ENCODE measurements around the gene ARSJ. TPM values are rescaled to one million over a fixed set of nuclear protein-coding genes. Genes with fewer than 3 reads are reported as not detected.
"Not testable (repeated sequence)": the region's sequence is repeated elsewhere in the genome, so short reads cannot be mapped to it uniquely, and the experiment has no call there.

The ARSJ gene
- total and polyA plus RNA-seq, 8 donors = 0.80 to 5.7 (median 2.3) TPM

GRCh38 chr4:114015444-114015899 is 36.0 kb upstream of the ARSJ start:
- DNase-seq (no peak), FAIRE-seq (no peak), ATAC-seq (peak in 1 of 4 donors; percentile 15)
- intact Hi-C loops (cut with DNase I) = no loop called here
- Histone ChIP-seq H3K27me3 (no peaks in the 10 kb centered on the region), H3K36me3 (no peaks in the 10 kb centered on the region), H3K4me1 (peaks cover 0 to 5% (median 0%) of the 10 kb centered on the region in 3 donors), H3K27ac (no peak overlapping the region), H3K9me3 (no peaks in the 10 kb centered on the region), H3K4me3 (no peak overlapping the region)
- TF ChIP-seq, protein P1, sequence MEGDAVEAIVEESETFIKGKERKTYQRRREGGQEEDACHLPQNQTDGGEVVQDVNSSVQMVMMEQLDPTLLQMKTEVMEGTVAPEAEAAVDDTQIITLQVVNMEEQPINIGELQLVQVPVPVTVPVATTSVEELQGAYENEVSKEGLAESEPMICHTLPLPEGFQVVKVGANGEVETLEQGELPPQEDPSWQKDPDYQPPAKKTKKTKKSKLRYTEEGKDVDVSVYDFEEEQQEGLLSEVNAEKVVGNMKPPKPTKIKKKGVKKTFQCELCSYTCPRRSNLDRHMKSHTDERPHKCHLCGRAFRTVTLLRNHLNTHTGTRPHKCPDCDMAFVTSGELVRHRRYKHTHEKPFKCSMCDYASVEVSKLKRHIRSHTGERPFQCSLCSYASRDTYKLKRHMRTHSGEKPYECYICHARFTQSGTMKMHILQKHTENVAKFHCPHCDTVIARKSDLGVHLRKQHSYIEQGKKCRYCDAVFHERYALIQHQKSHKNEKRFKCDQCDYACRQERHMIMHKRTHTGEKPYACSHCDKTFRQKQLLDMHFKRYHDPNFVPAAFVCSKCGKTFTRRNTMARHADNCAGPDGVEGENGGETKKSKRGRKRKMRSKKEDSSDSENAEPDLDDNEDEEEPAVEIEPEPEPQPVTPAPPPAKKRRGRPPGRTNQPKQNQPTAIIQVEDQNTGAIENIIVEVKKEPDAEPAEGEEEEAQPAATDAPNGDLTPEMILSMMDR (IDR thresholded peaks at IDR 0.05) = no peak
- 46 to 56% methylated on average over 1 of the region's 1 CpG for WGBS, 2 donors

- DNase-seq; H3K27me3 ChIP-seq; intact Hi-C loops (cut with DNase I); FAIRE-seq; H3K9me3 ChIP-seq; H3K4me1 ChIP-seq; H3K4me3 ChIP-seq; H3K36me3 ChIP-seq; H3K27ac ChIP-seq: not testable (repeated sequence)
- WGBS, 2 donors = 54 to 59% methylated on average over 4 of the region's 4 CpGs
- peak in 1 of 4 donors; percentile 38 for ATAC-seq
These were observed 33.8 kb upstream of the ARSJ start for GRCh38 chr4:114013201-114013600.

GRCh38 chr4:114012749-114013148 is 33.3 kb upstream of the ARSJ start:
- Histone ChIP-seq H3K27me3 (no peaks in the 10 kb centered on the region), H3K4me3 (no peak overlapping the region), H3K36me3 (no peaks in the 10 kb centered on the region), H3K9me3 (no peaks in the 10 kb centered on the region), H3K4me1 (peaks cover 0 to 5% (median 0%) of the 10 kb centered on the region in 3 donors), H3K27ac (no peak overlapping the region)
- TF ChIP-seq, protein P1 (IDR thresholded peaks at IDR 0.05) = no peak
- DNase-seq = no peak
- intact Hi-C loops (cut with DNase I) = no loop called here
- no peak for ATAC-seq
- FAIRE-seq = no peak
- 47 to 64% methylated on average over 8 of the region's 8 CpGs for WGBS, 2 donors

GRCh38 chr4:114005569-114006442 is 26.4 kb upstream of the ARSJ start:
- TF ChIP-seq, protein P1 (IDR thresholded peaks at IDR 0.05) = no peak
- peaks cover 0 to 5% (median 0%) of the 10 kb centered on the region in 3 donors for H3K4me1 ChIP-seq
- no peak overlapping the region for H3K27ac ChIP-seq
- FAIRE-seq (no peak), ATAC-seq (peak in 3 of 4 donors; percentile 22 to 57 (median 29)), DNase-seq (no peak)
- H3K27me3 ChIP-seq = no peaks in the 10 kb centered on the region
- WGBS, 2 donors = 74 to 75% methylated on average over 4 of the region's 4 CpGs
- H3K9me3 ChIP-seq = no peaks in the 10 kb centered on the region
- no peaks in the 10 kb centered on the region for H3K36me3 ChIP-seq
- intact Hi-C loops (cut with DNase I) = no loop called here
- no peak overlapping the region for H3K4me3 ChIP-seq

DNA sequence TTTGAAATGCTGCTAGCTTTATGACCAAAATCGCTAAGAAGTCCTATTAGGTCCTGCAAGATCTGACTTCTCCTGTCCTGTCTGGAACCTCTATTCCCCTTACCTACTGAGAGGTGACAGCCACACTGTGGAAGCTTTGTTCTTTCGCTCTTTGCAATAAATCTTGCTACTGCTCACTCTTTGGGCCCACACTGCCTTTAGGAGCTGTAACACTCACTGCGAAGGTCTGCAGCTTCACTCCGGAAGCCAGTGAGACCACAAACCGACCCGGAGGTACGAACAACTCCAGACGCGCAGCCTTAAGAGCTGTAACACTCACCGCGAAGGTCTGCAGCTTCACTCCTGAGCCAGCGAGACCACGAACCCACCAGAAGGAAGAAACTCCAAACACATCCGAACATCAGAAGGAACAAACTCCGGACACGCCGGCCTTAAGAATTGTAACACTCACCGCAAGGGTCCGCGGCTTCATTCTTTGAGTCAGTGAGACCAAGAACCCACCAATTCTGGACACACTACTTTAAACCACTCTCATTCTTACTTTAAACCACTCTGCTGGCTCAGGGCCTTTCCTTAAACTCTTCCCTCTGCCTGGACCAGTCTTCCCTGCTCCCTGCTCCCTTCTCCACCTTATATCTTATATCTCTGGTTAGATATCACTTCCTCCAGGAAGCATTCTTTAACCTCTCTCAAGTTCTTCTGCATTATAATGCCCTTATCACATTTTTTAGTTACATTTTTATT is 25.2 kb upstream of the ARSJ start:
- H3K9me3 ChIP-seq; H3K27me3 ChIP-seq; intact Hi-C loops (cut with DNase I); H3K4me3 ChIP-seq; ATAC-seq; DNase-seq; H3K36me3 ChIP-seq; H3K27ac ChIP-seq; FAIRE-seq; H3K4me1 ChIP-seq: not testable (repeated sequence)
- WGBS, 2 donors = 85 to 92% methylated on average over 20 of the region's 20 CpGs
